MM.1S (cell line): ENCODE results near the gene ADD3.
A peak's percentile ranks its signal among the peaks of the same experiment; 100 is the strongest.

Source experiments
- DNase-seq: peaks from one replicate; pipeline ENCODE4 v3.0.0-alpha.2; 2015
- H2AFZ ChIP-seq: fragments of 300-600 bp; sonication (generic); 2 replicates; pipeline ENCODE4 v1.6.0; 2016; ENCODE audit warnings: antibody characterized with exemption, low read length
- H3F3A ChIP-seq: fragments of 300-600 bp; sonication (generic); 2 replicates; pipeline ENCODE4 v1.6.1; 2016; ENCODE audit warnings: mild to moderate bottlenecking, antibody characterized with exemption, low read length, moderate library complexity, mixed read lengths; ENCODE audit not compliant: insufficient read depth
- H3K27ac ChIP-seq: fragments of 300-600 bp; sonication (generic); 2 replicates; pipeline ENCODE4 v1.5.1; 2016; ENCODE audit warnings: mild to moderate bottlenecking, low read length
- H3K27me3 ChIP-seq: fragments of 300-600 bp; sonication (generic); replicated peaks from 2 replicates; pipeline ENCODE4 v1.6.0; 2016; ENCODE audit warnings: low read length; ENCODE audit not compliant: insufficient read depth
- H3K36me3 ChIP-seq: fragments of 300-600 bp; sonication (generic); replicated peaks from 2 replicates; pipeline ENCODE4 v1.6.1; 2016; ENCODE audit warnings: mild to moderate bottlenecking, low read length, mixed read lengths; ENCODE audit not compliant: insufficient read depth
- H3K4me1 ChIP-seq: fragments of 300-600 bp; sonication (generic); 2 replicates; pipeline ENCODE4 v1.6.1; 2016; ENCODE audit warnings: low read length, mixed read lengths
- H3K4me2 ChIP-seq: fragments of 300-600 bp; sonication (generic); 2 replicates; pipeline ENCODE4 v1.6.0; 2016; ENCODE audit warnings: low read depth, low read length
- H3K4me3 ChIP-seq: fragments of 300-600 bp; sonication (generic); 2 replicates; pipeline ENCODE4 v1.5.1; 2016; ENCODE audit warnings: low read length, mixed read lengths
- H3K79me2 ChIP-seq: fragments of 300-600 bp; sonication (generic); 2 replicates; pipeline ENCODE4 v1.6.1; 2016; ENCODE audit warnings: mixed run types, low read length, mixed read lengths
- H3K9ac ChIP-seq: fragments of 300-600 bp; sonication (generic); 2 replicates; pipeline ENCODE4 v1.6.1; 2016; ENCODE audit warnings: low read length, mixed read lengths
- H3K9me2 ChIP-seq: fragments of 300-600 bp; sonication (generic); replicated peaks from 2 replicates; pipeline ENCODE4 v1.6.1; 2016; ENCODE audit warnings: mild to moderate bottlenecking, low read length, mixed read lengths; ENCODE audit not compliant: insufficient read depth
- H3K9me3 ChIP-seq: fragments of 300-600 bp; sonication (generic); replicated peaks from 2 replicates; pipeline ENCODE4 v1.6.1; 2016; ENCODE audit warnings: mild to moderate bottlenecking, low read length, mixed read lengths; ENCODE audit not compliant: insufficient read depth
- H4K20me1 ChIP-seq: fragments of 300-600 bp; sonication (generic); 2 replicates; pipeline ENCODE4 v1.6.1; 2016; ENCODE audit warnings: mild to moderate bottlenecking, low read length, moderate library complexity, mixed read lengths; ENCODE audit not compliant: insufficient read depth
- CTCF ChIP-seq: fragments of 300-600 bp; sonication (generic); IDR thresholded peaks from 2 replicates; pipeline ENCODE4 v1.5.1; 2016; ENCODE audit warnings: antibody characterized with exemption, low read length, mixed read lengths
- EZH2 ChIP-seq: fragments of 300-600 bp; sonication (generic); optimal IDR thresholded peaks from 2 replicates; pipeline ENCODE3; 2017; ENCODE audit warnings: low read depth, mild to moderate bottlenecking, antibody characterized with exemption, low read length, mixed read lengths
- EZH2phosphoT487 ChIP-seq: fragments of 300-600 bp; sonication (generic); IDR thresholded peaks from 2 replicates; pipeline ENCODE4 v1.6.1; 2018; ENCODE audit warnings: antibody characterized with exemption, low read length

ADD3 gene

GRCh38 chr10:110138197-110138812, 130.5 kb downstream of the ADD3 start:
- DNase-seq, result peak; percentile 80
- no peak overlapping the region for H3K4me3 ChIP-seq
- no peak overlapping the region for H2AFZ ChIP-seq
- no peaks in the 10 kb centered on the region; the same call in 1 of the 2 replicates for H3K4me1 ChIP-seq
- no peaks in the 10 kb centered on the region for H4K20me1 ChIP-seq
- TF ChIP-seq EZH2 (no peak), EZH2phosphoT487 (no peak), CTCF (peak; percentile 59)
- H3K79me2 ChIP-seq, result no peaks in the 10 kb centered on the region
- H3K36me3 ChIP-seq, result no peaks in the 10 kb centered on the region
- H3K27ac ChIP-seq, result no peak overlapping the region
- peaks cover 5% of the 10 kb centered on the region; the same call in 1 of the 2 replicates for H3F3A ChIP-seq
- no peak overlapping the region for H3K4me2 ChIP-seq
- no peaks in the 10 kb centered on the region for H3K9me2 ChIP-seq
- H3K27me3 ChIP-seq, result 0 out of 2 replicates have a peak, but pooled peaks cover 5% of the 10 kb centered on the region
- H3K9me3 ChIP-seq, result no peaks in the 10 kb centered on the region
- H3K9ac ChIP-seq, result no peak overlapping the region

GRCh38 chr10:110141185-110141584, 133.4 kb downstream of the ADD3 start:
- TF ChIP-seq CTCF, result no peak
- no peak for TF ChIP-seq EZH2
- no peak for TF ChIP-seq EZH2phosphoT487
- DNase-seq, result no peak
- H3K4me2 ChIP-seq, result no peak overlapping the region

GRCh38 chr10:110141871-110142635, 134.3 kb downstream of the ADD3 start:
- Histone ChIP-seq H3K36me3 (no peaks in the 10 kb centered on the region), H3K4me2 (no peak overlapping the region), H4K20me1 (no peaks in the 10 kb centered on the region), H3K27me3 (0 out of 2 replicates have a peak, but pooled peaks cover 5% of the 10 kb centered on the region), H3K27ac (no peak overlapping the region), H3F3A (peaks cover 5% of the 10 kb centered on the region; the same call in 1 of the 2 replicates), H3K9me2 (no peaks in the 10 kb centered on the region), H3K4me1 (no peaks in the 10 kb centered on the region; the same call in 1 of the 2 replicates), H3K9ac (no peak overlapping the region), H2AFZ (no peak overlapping the region), H3K4me3 (no peak overlapping the region), H3K79me2 (no peaks in the 10 kb centered on the region), H3K9me3 (no peaks in the 10 kb centered on the region)
- no peak for TF ChIP-seq EZH2
- no peak for TF ChIP-seq EZH2phosphoT487
- no peak for DNase-seq

More at GRCh38 chr10:110141185-110141584, 133.4 kb downstream of the ADD3 start:
- Histone ChIP-seq H3K9me3 (no peaks in the 10 kb centered on the region), H3K9me2 (no peaks in the 10 kb centered on the region), H4K20me1 (no peaks in the 10 kb centered on the region), H3K4me3 (no peak overlapping the region), H3K9ac (no peak overlapping the region), H3K79me2 (no peaks in the 10 kb centered on the region), H3K27ac (no peak overlapping the region), H3K27me3 (0 out of 2 replicates have a peak, but pooled peaks cover 5% of the 10 kb centered on the region), H3F3A (peaks cover 5% of the 10 kb centered on the region; the same call in 1 of the 2 replicates), H3K36me3 (no peaks in the 10 kb centered on the region), H2AFZ (no peak overlapping the region), H3K4me1 (no peaks in the 10 kb centered on the region; the same call in 1 of the 2 replicates)
